Renal pelvis (tissue), 12 donors: ENCODE results near the gene CYP2C19. TPM values are rescaled to one million over a fixed set of nuclear protein-coding genes. Genes with fewer than 3 reads are reported as not detected.
"Not testable (repeated sequence)": the region's sequence is repeated elsewhere in the genome, so short reads cannot be mapped to it uniquely, and the experiment has no call there.

Experiments used
- DNase-seq: peaks from one replicate; pipeline ENCODE4 v3.0.0-alpha.2; 2013
- long read RNA-seq, 16 experiments: transcript quantifications; one replicate each; lab custom pipeline, GENCODE V29; 2026
- polyA plus RNA-seq, 3 donors: library from polyadenylated mRNA; unstranded; fragments of 120-200 nt; gene quantifications; one replicate each; pipeline ENCODE4 v1.2.1, GENCODE V29; 2013; ENCODE audit not compliant: insufficient read length in 3 of 3

CYP2C19 gene
- polyA plus RNA-seq: under 1 TPM; 0.06 to 0.30 (median 0.30) TPM
- long read RNA-seq, donor 1: 0 reads
- long read RNA-seq, donor 2: 0 reads
- long read RNA-seq, donor 3: 0 reads
- long read RNA-seq, donor 4: 0 reads
- long read RNA-seq, donor 5: 0 reads
- long read RNA-seq, donor 6: 0 reads
- long read RNA-seq, donor 7: 0 reads
- long read RNA-seq, donor 8: 0 reads
- long read RNA-seq, donor 9: 0 reads
- long read RNA-seq, donor 10: 0 reads
- long read RNA-seq, donor 11: 0 reads
- long read RNA-seq, donor 12: 0 reads
- long read RNA-seq, donor 13: 0 reads
- long read RNA-seq, donor 14: 0 reads
- long read RNA-seq, donor 15: 0 reads
- long read RNA-seq, donor 16: 0 reads

- no peak for DNase-seq
These were observed at the start of gene CYP2C19 for GRCh38 chr10:94762393-94762792. Gene CYP2C19 (plus strand): TSS chr10:94762681. CDS start chr10:94762706, 25 bp downstream.

- DNase-seq: no peak
These were observed 36.6 kb upstream of the CYP2C19 start for GRCh38 chr10:94725871-94726270.

GRCh38 chr10:94735197-94735596 is 27.3 kb upstream of the CYP2C19 start:
- no peak for DNase-seq

- DNase-seq: no peak
These were observed 23.9 kb upstream of the CYP2C19 start for GRCh38 chr10:94738588-94738987.

GRCh38 chr10:94747137-94747536 is 15.3 kb upstream of the CYP2C19 start:
- no peak for DNase-seq

GRCh38 chr10:94747838-94748237 is 14.6 kb upstream of the CYP2C19 start:
- no peak for DNase-seq

- DNase-seq: no peak
These were observed 4.6 kb upstream of the CYP2C19 start for GRCh38 chr10:94757916-94758315.

GRCh38 chr10:94760586-94761178 is 1.8 kb upstream of the CYP2C19 start:
- no peak for DNase-seq

GRCh38 chr10:94775425-94775824 is 12.9 kb downstream of the CYP2C19 start:
- not testable (repeated sequence) for DNase-seq

- DNase-seq: no peak
These were observed 15.5 kb downstream of the CYP2C19 start for GRCh38 chr10:94777886-94778458.

- no peak for DNase-seq
These were observed 18.4 kb downstream of the CYP2C19 start for GRCh38 chr10:94780844-94781243.

- no peak for DNase-seq
These were observed 21.8 kb downstream of the CYP2C19 start for GRCh38 chr10:94784256-94784655.

GRCh38 chr10:94785211-94785610 is 22.7 kb downstream of the CYP2C19 start:
- no peak for DNase-seq

- not testable (repeated sequence) for DNase-seq
These were observed 38.1 kb downstream of the CYP2C19 start for GRCh38 chr10:94800551-94800950.

GRCh38 chr10:94803307-94803706 is 40.8 kb downstream of the CYP2C19 start:
- DNase-seq: no peak

GRCh38 chr10:94830025-94830424 is 67.5 kb downstream of the CYP2C19 start:
- not testable (repeated sequence) for DNase-seq

GRCh38 chr10:94846204-94846603 is 83.7 kb downstream of the CYP2C19 start:
- DNase-seq: no peak

- no peak for DNase-seq
These were observed 88.3 kb downstream of the CYP2C19 start for GRCh38 chr10:94850766-94851165.

GRCh38 chr10:94851263-94851662 is 88.8 kb downstream of the CYP2C19 start:
- no peak for DNase-seq

- DNase-seq: no peak
These were observed 90.0 kb downstream of the CYP2C19 start for GRCh38 chr10:94852438-94852837.

GRCh38 chr10:94853065-94853464 is 90.6 kb downstream of the CYP2C19 start:
- no peak for DNase-seq

GRCh38 chr10:94858005-94858404 is 95.5 kb downstream of the CYP2C19 start:
- DNase-seq: no peak

GRCh38 chr10:94859086-94859485 is 96.6 kb downstream of the CYP2C19 start:
- DNase-seq: no peak
